HG03060 (cell line): ENCODE data around the gene PSMC3.

ENCODE experiments used
- ATAC-seq: cut with Tn5 transposase; IDR thresholded peaks from one replicate; pipeline ENCODE4 v1.9.1; 2021; ENCODE audit warnings: low read depth, moderate number of reproducible peaks; ENCODE audit not compliant: unreplicated experiment

Gene PSMC3

DNA sequence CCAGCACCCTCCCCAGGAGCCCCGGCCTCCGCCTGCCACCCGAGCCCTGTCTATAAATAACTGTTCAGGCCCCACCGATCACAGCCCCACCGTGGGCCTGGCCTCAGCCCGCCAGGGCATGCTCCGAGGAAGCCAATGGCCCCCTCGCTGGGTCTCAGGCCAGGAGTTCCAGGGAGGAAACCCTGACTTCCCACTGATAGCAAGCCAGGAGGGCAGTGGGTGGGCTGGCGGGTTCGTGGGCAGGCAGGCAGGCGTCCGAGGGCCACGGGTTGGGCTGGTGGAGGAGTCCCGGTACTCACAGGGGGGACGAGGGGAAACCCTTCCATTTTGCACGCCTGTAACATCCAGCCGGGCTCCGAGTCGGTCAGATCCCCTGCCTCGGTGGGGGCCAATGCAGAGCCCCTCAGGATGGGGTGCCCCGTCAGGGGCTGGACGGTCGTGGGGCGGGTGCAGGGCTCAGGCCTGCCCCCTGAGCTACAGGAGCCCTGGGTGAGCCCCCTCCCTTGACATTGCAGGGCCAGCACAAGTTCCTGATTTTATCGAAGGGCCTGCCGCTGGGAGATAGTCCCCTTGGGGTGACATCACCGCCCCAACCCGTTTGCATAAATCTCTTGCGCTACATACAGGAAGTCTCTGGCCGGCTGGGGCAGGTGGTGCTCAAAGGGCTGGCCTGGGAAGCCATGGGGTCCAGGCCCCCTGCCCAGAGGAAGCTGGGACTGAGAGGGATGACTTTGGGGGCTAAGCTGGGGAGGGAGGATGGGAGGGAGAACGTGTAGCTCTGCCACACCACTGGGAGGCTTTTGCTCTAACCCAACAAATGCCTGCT, 48.0 kb downstream of the PSMC3 start, which contains the start of gene SPI1:
Gene SPI1, minus strand, starts transcription at position 538 of the 826 bp plus-strand sequence. Its CDS starts 194 bp downstream, at position 344.
- peak; percentile 62 for ATAC-seq

DNA sequence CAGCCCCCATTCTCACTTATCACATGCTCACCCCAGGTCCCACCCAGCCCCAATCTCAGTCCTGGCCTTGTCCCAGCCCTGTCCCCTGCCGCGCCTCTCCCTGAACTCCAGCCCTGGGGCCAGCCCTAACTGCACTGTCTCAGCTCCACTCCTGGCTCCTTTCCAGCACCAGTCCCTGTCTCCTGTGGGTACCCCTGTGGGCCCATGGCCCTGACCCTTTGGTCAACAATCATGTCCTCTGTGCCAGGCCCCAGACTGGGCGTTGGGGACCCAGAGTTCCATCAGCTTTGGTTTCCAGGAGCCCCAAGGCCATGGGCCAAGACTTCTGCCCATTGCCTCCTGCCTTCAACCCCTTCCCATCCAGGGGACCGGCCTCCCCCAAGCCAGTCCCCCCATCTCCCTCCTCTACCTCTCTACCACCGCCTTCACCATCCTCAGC, 48.6 kb downstream of the PSMC3 start:
- no peak for ATAC-seq

DNA sequence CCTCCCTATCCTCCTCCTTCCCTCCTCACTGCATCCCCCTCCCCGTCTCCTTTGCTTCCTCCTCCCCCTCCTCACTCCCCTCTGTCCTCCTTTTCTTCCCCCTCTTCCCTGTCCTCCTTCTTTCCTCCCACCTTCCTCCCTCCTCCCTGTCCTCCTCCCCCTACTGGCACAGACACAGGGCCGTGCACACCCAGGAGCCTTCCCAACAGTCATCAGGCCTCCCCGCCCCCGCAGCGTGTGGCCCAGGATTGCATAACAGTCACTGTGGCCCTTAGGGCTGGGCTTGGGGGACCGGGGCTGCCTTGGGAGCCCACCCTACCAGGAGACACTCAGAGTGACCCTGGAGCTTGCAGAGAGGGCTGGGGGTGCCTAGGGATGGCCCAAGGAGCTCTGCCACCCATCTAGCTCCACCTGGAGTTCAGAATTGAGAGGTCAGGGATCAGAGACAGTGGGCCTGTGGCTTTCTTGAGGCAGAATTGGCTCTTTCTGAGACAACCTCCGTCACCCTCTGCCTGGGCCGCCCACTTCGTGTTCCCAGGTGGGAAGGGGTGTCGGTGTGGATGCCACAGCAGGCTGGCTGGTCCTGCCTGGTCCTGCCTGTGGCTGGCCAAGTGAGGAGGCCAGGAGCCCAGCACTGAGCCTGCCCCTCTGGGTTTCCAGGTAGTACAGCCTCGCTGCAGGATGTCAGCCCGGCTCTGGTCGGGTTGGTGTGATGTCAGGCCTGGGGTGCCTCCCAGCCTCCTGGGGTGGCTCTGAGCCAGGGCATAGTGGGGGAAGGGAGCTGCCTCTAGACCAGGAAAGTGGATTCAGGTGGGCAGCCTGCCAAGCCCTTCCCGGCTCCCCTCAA, 49.5 kb downstream of the PSMC3 start:
- ATAC-seq: no peak

DNA sequence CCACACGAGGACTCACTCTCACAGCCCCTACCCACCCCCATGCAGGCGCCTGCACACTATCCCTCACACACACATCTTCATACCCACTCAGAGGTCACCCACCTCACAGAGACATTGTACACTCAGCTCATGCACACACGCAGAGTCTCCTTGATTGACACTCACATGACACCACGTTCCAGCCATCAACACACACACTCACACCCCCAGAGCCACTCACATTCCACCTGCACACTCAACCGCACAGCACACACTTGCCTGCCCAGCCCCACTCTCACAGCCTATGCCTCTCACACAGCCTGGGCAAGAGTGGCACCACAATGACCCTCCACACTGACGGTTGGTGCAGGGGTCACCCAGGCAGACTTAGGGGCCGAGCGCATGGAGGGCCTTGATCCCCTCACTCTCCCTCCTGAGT, 50.1 kb downstream of the PSMC3 start:
- no peak for ATAC-seq

DNA sequence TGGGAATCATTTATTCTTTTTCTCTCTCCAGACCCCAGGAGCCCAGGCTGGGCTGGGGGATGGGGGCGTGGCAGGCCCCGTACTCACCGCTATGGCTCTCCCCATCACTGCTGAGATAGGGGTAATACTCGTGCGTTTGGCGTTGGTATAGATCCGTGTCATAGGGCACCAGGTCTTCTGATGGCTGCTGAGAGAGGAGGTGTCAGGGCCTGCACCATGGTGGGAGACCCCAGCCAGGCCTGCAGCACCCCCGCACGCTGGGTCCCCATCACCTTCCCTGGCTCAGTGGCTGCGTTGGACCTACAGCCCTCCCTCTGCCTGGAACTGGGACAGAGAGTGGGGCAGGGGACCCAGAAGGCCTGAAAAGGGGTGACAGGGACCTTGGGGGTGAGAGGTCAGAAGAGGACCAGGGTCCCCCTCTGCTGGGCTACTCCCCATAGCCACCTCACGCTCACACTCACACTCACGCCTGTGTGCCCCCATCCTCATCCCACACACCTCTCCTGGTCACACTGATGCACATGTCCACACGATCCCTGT, 50.6 kb downstream of the PSMC3 start:
- ATAC-seq: no peak

DNA sequence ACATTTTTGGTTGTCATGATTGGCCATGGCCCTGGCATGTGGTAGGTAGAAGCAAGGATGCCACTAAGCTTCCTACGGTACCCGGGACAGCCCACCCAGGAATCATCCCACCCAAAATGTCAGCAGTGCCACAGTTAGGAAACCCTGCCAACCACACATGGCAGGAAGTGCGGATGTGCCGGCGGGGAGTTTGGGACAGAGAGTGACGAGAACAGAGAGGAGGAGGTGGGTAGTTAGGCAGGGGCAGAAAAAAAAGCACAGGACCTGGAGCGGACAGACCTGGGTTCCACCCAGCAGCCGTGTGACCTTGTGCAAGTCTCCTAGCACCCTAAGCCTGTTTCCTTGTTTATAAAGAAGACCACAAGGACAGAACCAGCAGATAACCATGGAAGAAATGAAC, 51.2 kb downstream of the PSMC3 start:
- no peak for ATAC-seq

DNA sequence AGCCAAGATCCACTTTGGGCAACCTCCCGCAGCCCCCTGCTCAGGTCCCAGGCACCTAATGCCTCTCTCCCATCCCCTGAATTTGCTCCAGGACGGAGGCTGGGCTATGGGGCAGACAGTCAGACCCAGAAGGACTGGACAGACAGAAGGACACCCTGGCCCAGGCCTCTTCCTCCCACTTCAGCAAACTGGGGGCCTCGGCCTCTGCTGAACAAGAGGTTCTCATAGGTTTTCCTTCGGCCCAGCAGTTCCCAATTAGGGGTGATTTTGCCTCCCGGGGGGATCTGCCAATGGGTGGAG, 51.6 kb downstream of the PSMC3 start:
- ATAC-seq: no peak

DNA sequence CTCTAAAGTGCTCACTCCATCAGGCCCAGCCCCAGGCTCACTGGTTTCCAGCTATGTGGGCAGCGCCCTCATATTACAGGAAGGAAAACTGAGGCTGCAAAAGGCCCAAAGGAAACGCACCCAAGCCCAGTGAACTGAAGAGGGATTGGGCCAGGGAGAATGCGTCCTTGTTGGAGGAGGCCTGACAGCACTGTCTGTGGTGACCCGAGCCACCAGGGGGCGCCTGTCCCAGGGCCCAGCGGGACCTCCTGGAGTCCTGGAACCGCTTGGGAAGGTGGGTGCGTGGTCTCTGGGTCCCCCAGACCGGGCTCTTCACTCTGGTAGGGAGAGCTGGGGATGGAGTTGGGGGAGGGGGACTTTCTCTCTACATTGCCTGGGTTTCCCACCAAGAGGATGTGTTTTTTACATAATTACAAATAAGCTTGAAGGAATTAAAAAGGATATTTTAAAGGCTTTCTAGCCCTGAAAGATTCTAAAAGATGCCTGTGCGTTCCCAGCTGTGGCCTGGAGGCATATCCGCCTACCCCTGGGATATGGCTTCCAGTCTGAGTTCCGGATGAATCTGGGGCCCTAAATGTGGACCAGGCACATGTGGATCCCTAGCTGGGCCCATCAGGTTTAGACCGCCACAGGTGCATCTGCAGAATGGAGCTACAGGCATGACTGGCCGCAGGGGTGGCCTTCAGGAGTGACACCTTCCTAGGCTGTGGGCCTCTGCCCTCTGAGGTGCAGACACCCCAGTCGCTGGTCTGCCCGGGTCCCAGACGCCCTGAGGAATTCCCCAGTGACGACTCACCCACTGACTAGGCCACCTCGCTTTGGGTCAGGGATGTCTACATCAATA, 52.1 kb downstream of the PSMC3 start:
- no peak for ATAC-seq

DNA sequence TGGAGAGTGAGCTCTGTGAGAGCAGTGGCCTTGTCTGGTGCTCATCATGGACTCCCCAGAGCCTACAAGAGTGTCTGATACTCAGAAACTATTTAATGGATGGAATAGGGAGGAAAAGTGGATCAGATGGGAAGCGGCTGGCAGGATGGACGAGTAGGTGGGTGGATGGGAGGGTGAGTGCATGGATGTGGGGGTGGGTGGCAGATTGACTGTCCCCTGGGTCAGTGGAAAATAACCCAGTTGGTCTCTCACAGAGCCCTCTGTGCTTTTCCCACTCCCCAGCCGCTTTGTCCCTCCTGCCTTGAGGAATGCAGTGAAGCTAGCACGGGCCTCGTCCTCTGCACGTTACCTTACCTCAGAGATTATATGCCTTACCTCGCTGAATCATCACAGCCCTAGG, 53.8 kb downstream of the PSMC3 start:
- no peak for ATAC-seq

DNA sequence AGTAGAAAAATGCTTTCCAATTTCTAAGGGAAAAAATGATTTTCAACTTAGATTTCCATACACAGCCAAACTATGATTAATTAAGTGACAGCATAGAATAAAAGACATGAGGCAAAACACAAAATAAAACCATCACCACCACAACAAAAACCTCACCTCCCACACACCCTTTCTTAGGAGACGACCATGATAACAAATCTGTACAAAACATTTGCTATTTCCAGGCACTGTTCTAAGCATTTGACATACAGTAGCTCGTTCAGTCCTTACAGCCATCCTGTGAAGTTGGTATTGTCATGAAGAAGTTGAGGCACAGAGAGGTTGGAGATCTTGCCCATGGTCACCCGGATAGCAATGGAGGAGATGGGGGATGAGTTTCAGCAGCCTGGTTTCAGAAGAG, 56.6 kb downstream of the PSMC3 start:
- ATAC-seq: no peak
